K562 (cell line): ENCODE results near the gene TMEM108. TPM values are rescaled to one million over a fixed set of nuclear protein-coding genes. Genes with fewer than 3 reads are reported as not detected.

Experiments
- ATAC-seq: fragments of 200-7000 bp; cut with Tn5 transposase; 3 replicates; pipeline ENCODE4 v1.9.1; 2020; ENCODE audit warnings: moderate library complexity
- BruUV-seq: library from RNA; stranded (reverse); fragments of 400-500 nt; replicated peaks from 2 replicates; lab custom pipeline; 2021; lab: Mats Ljungman, UMichigan
- CTCF ChIA-PET: fragments of 300-600 bp; formaldehyde crosslinking; extraction: SDS; loops from one replicate; lab custom pipeline; 2021; ENCODE audit warnings: low intra/inter-chr PET ratio; lab: Yijun Ruan, JAX
- POLR2A ChIA-PET: fragments of 300-600, 350-650 bp; sonication (Branson Sonifier 250); formaldehyde crosslinking; extraction: SDS; loops from one replicate; lab custom pipeline; 2021; ENCODE audit warnings: antibody characterized with exemption, inconsistent platforms; lab: Yijun Ruan, JAX
- DNase-seq, 4 experiments: peaks; one replicate each; pipeline versions ENCODE4 v3.0.0 to v3.0.0-alpha.2; 2011 to 2018; ENCODE audit warnings: low spot score in 3 of 4, mixed read lengths in 3 of 4; ENCODE audit errors: extremely low read depth in 1 of 4
- FAIRE-seq: peaks from 2 replicates; lab custom pipeline; 2011; peaks lifted over from hg19 to GRCh38; lab: Jason Lieb, UNC
- H2AFZ ChIP-seq: 2 replicates; pipeline ENCODE4 v1.6.0; 2011; ENCODE audit warnings: low read depth, low read length, control low read depth, inconsistent platforms
- H3K27ac ChIP-seq: fragments of 200-600 bp; 3 replicates; pipeline ENCODE4 v1.8.0; 2011; ENCODE audit warnings: low read depth, mild to moderate bottlenecking, control low read depth, inconsistent platforms, low read length, moderate library complexity, mixed read lengths; ENCODE audit errors: extremely low read depth
- H3K27me3 ChIP-seq, 2 experiments: fragments of 300-600 bp in 1 of 2; 2 replicates in 1 of 2; 3 replicates in 1 of 2; pipeline versions ENCODE4 v1.6.0 to v1.8.0; 2011; ENCODE audit warnings: inconsistent platforms in 2 of 2, low read length in 2 of 2, mild to moderate bottlenecking in 1 of 2, mixed read lengths in 1 of 2, moderate library complexity in 1 of 2; ENCODE audit not compliant: control insufficient read depth in 2 of 2, insufficient read depth in 2 of 2
- H3K36me3 ChIP-seq: fragments of 300-600 bp; 3 replicates; pipeline ENCODE4 v1.8.0; 2011; ENCODE audit warnings: mild to moderate bottlenecking, low read length, inconsistent platforms; ENCODE audit not compliant: control insufficient read depth, insufficient read depth
- H3K4me1 ChIP-seq, 2 experiments: fragments of 200-600 bp in 1 of 2; replicated peaks in 1 of 2; 2 replicates in 1 of 2; 3 replicates in 1 of 2; pipeline versions ENCODE4 v1.5.1 to v1.8.0; 2011; ENCODE audit warnings: inconsistent platforms in 2 of 2, low read length in 2 of 2, mild to moderate bottlenecking in 1 of 2, mixed read lengths in 1 of 2, moderate library complexity in 1 of 2; ENCODE audit not compliant: control insufficient read depth in 2 of 2, insufficient read depth in 2 of 2
- H3K4me2 ChIP-seq: 2 replicates; pipeline ENCODE4 v1.6.1; 2011; ENCODE audit warnings: low read length, control low read depth, inconsistent platforms, mixed read lengths; ENCODE audit not compliant: insufficient read depth
- H3K4me3 ChIP-seq: fragments of 200-600 bp; sonication (generic), shearing (Covaris generic); 2 replicates; pipeline ENCODE4 v1.5.1; 2016; ENCODE audit warnings: control low read depth, inconsistent platforms
- H3K79me2 ChIP-seq: fragments of 200-600 bp; 3 replicates; pipeline ENCODE4 v1.8.0; 2011; ENCODE audit warnings: low read length, inconsistent platforms; ENCODE audit not compliant: control insufficient read depth, insufficient read depth
- H3K9ac ChIP-seq, 2 experiments: 2 replicates each; pipeline versions ENCODE4 v1.6.0 to v1.6.1; 2011; ENCODE audit warnings: low read depth in 2 of 2, low read length in 2 of 2, control low read depth in 1 of 2, inconsistent platforms in 1 of 2, mild to moderate bottlenecking in 1 of 2, mixed read lengths in 1 of 2; ENCODE audit not compliant: insufficient read depth in 1 of 2
- H3K9me1 ChIP-seq: one replicate; pipeline ENCODE4 v1.6.0; 2011; ENCODE audit warnings: inconsistent platforms, mild to moderate bottlenecking, low read length, moderate library complexity; ENCODE audit not compliant: control insufficient read depth, insufficient read depth
- H3K9me3 ChIP-seq: replicated peaks from 2 replicates; pipeline ENCODE4 v1.5.1; 2011; ENCODE audit warnings: low read depth, low read length, inconsistent platforms; ENCODE audit not compliant: control insufficient read depth, insufficient read depth
- H4K20me1 ChIP-seq: replicated peaks from 2 replicates; pipeline ENCODE4 v1.6.1; 2011; ENCODE audit warnings: low read length, inconsistent platforms, mixed read lengths; ENCODE audit not compliant: control insufficient read depth, insufficient read depth
- CCAR2 ChIP-seq: fragments of 200-400 bp; formaldehyde crosslinking; IDR thresholded peaks from 2 replicates; pipeline ENCODE4 v1.6.1; 2017; ENCODE audit warnings: mild to moderate bottlenecking, low read depth, low read length
- DACH1 ChIP-seq: fragments of 450-650 bp; IDR thresholded peaks from 2 replicates; pipeline ENCODE4 v1.6.1; 2018; ENCODE audit not compliant: partially characterized antibody
- JUNB ChIP-seq: fragments of 450-650 bp; formaldehyde crosslinking; conservative IDR thresholded peaks from 2 replicates; pipeline ENCODE4 v1.4.0; 2020; ENCODE audit warnings: mild to moderate bottlenecking
- L3MBTL2 ChIP-seq: fragments of 450-650 bp; IDR thresholded peaks from 2 replicates; pipeline ENCODE4 v1.6.1; 2016; ENCODE audit warnings: mild to moderate bottlenecking, moderate library complexity
- MCM2 ChIP-seq: fragments of 450-650 bp; IDR thresholded peaks from 2 replicates; pipeline ENCODE4 v1.6.1; 2017; ENCODE audit warnings: low read depth, mild to moderate bottlenecking
- PPARD ChIP-seq: fragments of 250-450 bp; sonication (Bioruptor Pico); IDR thresholded peaks from 2 replicates; pipeline ENCODE4 v1.8.0; 2022; ENCODE audit warnings: inconsistent platforms, mild to moderate bottlenecking, moderate library complexity
- SMAD1 ChIP-seq: fragments of 150-350 bp; IDR thresholded peaks from 2 replicates; pipeline ENCODE4 v1.6.1; 2014; ENCODE audit warnings: low read length, low read depth; ENCODE audit not compliant: partially characterized antibody
- WGBS: fragments of 100-300 bp; shearing (Covaris generic); methylation state at CpG from one replicate; pipeline ENCODE4 v1.1.6; 2016; ENCODE audit warnings: low coverage, mixed read lengths; ENCODE audit not compliant: insufficient coverage; ENCODE audit errors: missing lambda C conversion rate; 5-methylcytosine and 5-hydroxymethylcytosine counted together
- in situ Hi-C: fragments of 300-500 bp; cut with MboI; formaldehyde crosslinking; loops from 4 replicates; pipeline ENCODE4 v1.15.0; 2018; ENCODE audit warnings: inconsistent platforms, mixed read lengths
- intact Hi-C: fragments of 100-400 bp; cut with micrococcal nuclease; formaldehyde crosslinking; loops from 2 replicates; pipeline ENCODE4 v1.14.2; 2022
- polyA plus RNA-seq, 8 experiments: library from polyadenylated mRNA; depleted of rRNA in 4 of 8; stranded (reverse) in 5 of 8; unstranded in 3 of 8; fragments of >200 nt; fragmentation: Nextera tagmentation in 2 of 8; fragmentation: Illumina TruSeq in 1 of 8; extraction: Ambion mirVana in 2 of 8; extraction: Trizol in 1 of 8; gene quantifications; 2 replicates each; pipeline versions ENCODE4 v1.2.1 to v1.2.3, GENCODE V29; 2011 to 2014; ENCODE audit warnings: inconsistent platforms in 1 of 8, missing spikeins in 1 of 8
- total RNA-seq, 7 experiments: library from RNA; depleted of rRNA in 6 of 7; stranded (reverse); fragments of >200 nt in 6 of 7; fragmentation: Illumina TruSeq in 2 of 7; extraction: Trizol in 2 of 7; gene quantifications; 2 replicates each; pipeline versions ENCODE4 v1.2.1 to v1.2.3, GENCODE V29; 2011 to 2021; ENCODE audit warnings: low replicate concordance in 1 of 7

TMEM108 gene
- total and polyA plus RNA-seq, 9 of the 15 experiments (the other 6 are each of a cell fraction or from before 2014, with no cell fraction given) = 0.65 to 11.1 (median 3.4) TPM

- H3K9me3 ChIP-seq = no peaks in the 10 kb centered on the region
- H2AFZ ChIP-seq = no peak overlapping the region
- WGBS = 45% methylated on average over 2 of the region's 2 CpGs
- no peaks in the 10 kb centered on the region for H4K20me1 ChIP-seq
- CTCF ChIA-PET = no interaction called here
- H3K36me3 ChIP-seq = no peaks in the 10 kb centered on the region
- TF ChIP-seq SMAD1 (no peak), CCAR2 (no peak), DACH1 (no peak)
- TF ChIP-seq, all 486 proteins: peak for 0
- Histone ChIP-seq H3K27me3 (no peaks in the 10 kb centered on the region), H3K4me2 (no peak overlapping the region), H3K9ac (no peak overlapping the region), H3K4me1 (no peaks in the 10 kb centered on the region), H3K79me2 (no peaks in the 10 kb centered on the region), H3K9me1 (no peaks in the 10 kb centered on the region), H3K4me3 (no peak overlapping the region), H3K27ac (no peak overlapping the region)
- BruUV-seq = no TSS peak
- in situ Hi-C loops (no loop called here), intact Hi-C loops (no loop called here)
- no peak for DNase-seq
- POLR2A ChIA-PET = no interaction called here
- FAIRE-seq = no peak
- no peak for ATAC-seq
Observed at GRCh38 chr3:133181392-133182150, 143.4 kb downstream of the TMEM108 start.

- FAIRE-seq (no peak), DNase-seq (no peak), ATAC-seq (no peak)
- no peak overlapping the region for H3K27ac ChIP-seq
- H3K27me3 ChIP-seq = no peaks in the 10 kb centered on the region
- no peaks in the 10 kb centered on the region for H3K36me3 ChIP-seq
- POLR2A ChIA-PET = no interaction called here
- H3K9me3 ChIP-seq = no peaks in the 10 kb centered on the region
- H3K9me1 ChIP-seq = no peaks in the 10 kb centered on the region
- H3K4me2 ChIP-seq = no peak overlapping the region
- no peak for TF ChIP-seq PPARD (CRISPR knock-in tag)
- TF ChIP-seq L3MBTL2 = no peak
- no peak for TF ChIP-seq JUNB (CRISPR knock-in tag)
- no peak for TF ChIP-seq MCM2
- no peak overlapping the region for H2AFZ ChIP-seq
- no TSS peak for BruUV-seq
- 84% methylated on average over 4 of the region's 4 CpGs for WGBS
- no peaks in the 10 kb centered on the region for H4K20me1 ChIP-seq
- in situ Hi-C loops = no loop called here
- H3K79me2 ChIP-seq = no peaks in the 10 kb centered on the region
- no peak overlapping the region for H3K4me3 ChIP-seq
- no peak overlapping the region for H3K9ac ChIP-seq
- CTCF ChIA-PET = interaction anchor here (0.7 kb wide), 1 partner anchor 142 kb away, joined by 3 read pairs; no protein-coding TSS in a partner anchor
- no peaks in the 10 kb centered on the region for H3K4me1 ChIP-seq
- intact Hi-C loops = no loop called here
Observed at GRCh38 chr3:133187870-133188379, 149.7 kb downstream of the TMEM108 start.
